GM12878 (cell line): Measurements from ENCODE around the gene CNKSR3. TPM values are rescaled to one million over a fixed set of nuclear protein-coding genes. Genes with fewer than 3 reads are reported as not detected.

Experiments
- ATAC-seq: fragments of 200-7000 bp; cut with Tn5 transposase; 3 replicates; pipeline ENCODE4 v1.9.1; 2020; ENCODE audit warnings: mild to moderate bottlenecking, moderate library complexity
- BruUV-seq: library from RNA; stranded (reverse); fragments of 400-500 nt; replicated peaks from 2 replicates; lab custom pipeline; 2021; lab: Mats Ljungman, UMichigan
- CTCF ChIA-PET: fragments of 300-600 bp; sonication (Branson Sonifier 250); formaldehyde crosslinking; extraction: SDS; loops from one replicate; lab custom pipeline; 2021; ENCODE audit warnings: inconsistent platforms; lab: Yijun Ruan, JAX
- POLR2A ChIA-PET: fragments of 350-600 bp; formaldehyde crosslinking; extraction: SDS; loops from one replicate; lab custom pipeline; 2021; ENCODE audit warnings: inconsistent platforms; lab: Charles Lee
- RAD21 ChIA-PET: fragments of 300-600 bp; sonication (Branson Sonifier 250); formaldehyde crosslinking; loops from one replicate; lab custom pipeline; 2023; ENCODE audit warnings: antibody characterized with exemption; ENCODE audit not compliant: unreplicated experiment; lab: Charles Lee
- SMC1A ChIA-PET: fragments of 300-600 bp; sonication (Branson Sonifier 250); formaldehyde crosslinking; loops from one replicate; lab custom pipeline; 2023; ENCODE audit not compliant: unreplicated experiment, uncharacterized antibody; lab: Charles Lee
- DNase-seq: peaks from one replicate; pipeline ENCODE4 v3.0.0-alpha.2; 2011; ENCODE audit warnings: low read depth, low spot score
- FAIRE-seq: peaks from 3 replicates; lab custom pipeline; 2011; peaks lifted over from hg19 to GRCh38; lab: Jason Lieb, UNC
- H2AFZ ChIP-seq: 2 replicates; pipeline ENCODE4 v1.6.0; 2011; ENCODE audit warnings: low read depth, low read length, control low read depth; ENCODE audit not compliant: control insufficient read depth
- H3K27ac ChIP-seq: 2 replicates; pipeline ENCODE4 v1.5.1; 2011; ENCODE audit warnings: control low read depth; ENCODE audit not compliant: control insufficient read depth, insufficient read depth
- H3K27me3 ChIP-seq, 2 experiments: replicated peaks in 1 of 2; 2 replicates each; pipeline versions ENCODE4 v1.6.0 to v1.6.1; 2011; ENCODE audit warnings: low read length in 1 of 2; ENCODE audit not compliant: control insufficient read depth in 2 of 2, insufficient read depth in 2 of 2
- H3K36me3 ChIP-seq, 2 experiments: 2 replicates each; pipeline ENCODE4 v1.5.1; 2011; ENCODE audit warnings: low read length in 1 of 2; ENCODE audit not compliant: control insufficient read depth in 2 of 2, insufficient read depth in 2 of 2
- H3K4me1 ChIP-seq: 2 replicates; pipeline ENCODE4 v1.6.1; 2011; ENCODE audit warnings: mild to moderate bottlenecking, low read length, moderate library complexity, mixed read lengths; ENCODE audit not compliant: control insufficient read depth, insufficient read depth
- H3K4me2 ChIP-seq: 2 replicates; pipeline ENCODE4 v1.6.0; 2011; ENCODE audit warnings: control low read depth; ENCODE audit not compliant: control insufficient read depth, insufficient read depth
- H3K4me3 ChIP-seq: fragments of 200-600 bp; sonication (generic); 2 replicates; pipeline ENCODE4 v1.5.1; 2016
- H3K79me2 ChIP-seq: 2 replicates; pipeline ENCODE4 v1.6.0; 2011; ENCODE audit warnings: low read length; ENCODE audit not compliant: control insufficient read depth, insufficient read depth
- H3K9ac ChIP-seq: 2 replicates; pipeline ENCODE4 v1.8.0; 2011; ENCODE audit warnings: low read length, control low read depth, mixed read lengths; ENCODE audit not compliant: control insufficient read depth, insufficient read depth
- H3K9me3 ChIP-seq: replicated peaks from 3 replicates; pipeline ENCODE4 v1.5.1; 2011; ENCODE audit warnings: mild to moderate bottlenecking, low read length; ENCODE audit not compliant: control insufficient read depth, insufficient read depth
- H4K20me1 ChIP-seq: 2 replicates; pipeline ENCODE4 v1.6.0; 2011; ENCODE audit not compliant: control insufficient read depth, insufficient read depth
- FOXK2 ChIP-seq: fragments of 450-650 bp; IDR thresholded peaks from 2 replicates; pipeline ENCODE4 v1.6.1; 2017; ENCODE audit warnings: mild to moderate bottlenecking, moderate library complexity
- GABPA ChIP-seq: IDR thresholded peaks from 2 replicates; pipeline ENCODE4 v1.6.1; 2014; ENCODE audit warnings: antibody characterized with exemption, low read depth, mild to moderate bottlenecking, inconsistent platforms
- MXI1 ChIP-seq: fragments of 150-350 bp; IDR thresholded peaks from 2 replicates; pipeline ENCODE4 v1.6.1; 2011; ENCODE audit warnings: low read depth, mild to moderate bottlenecking, inconsistent platforms, low read length, improper control_type of control experiment
- NRF1 ChIP-seq: conservative IDR thresholded peaks from 2 replicates; pipeline ENCODE4 v1.6.1; 2011; ENCODE audit warnings: mild to moderate bottlenecking, low read depth, low read length, improper control_type of control experiment
- RELB ChIP-seq: fragments of 450-650 bp; IDR thresholded peaks from 2 replicates; pipeline ENCODE4 v1.6.1; 2017; ENCODE audit warnings: low read depth, mild to moderate bottlenecking, moderate library complexity
- SREBF2 ChIP-seq: IDR thresholded peaks from 2 replicates; pipeline ENCODE4 v1.6.1; 2012; ENCODE audit warnings: mild to moderate bottlenecking, low read length
- ZNF687 ChIP-seq: fragments of 450-650 bp; IDR thresholded peaks from 2 replicates; pipeline ENCODE4 v1.6.1; 2017; ENCODE audit warnings: mild to moderate bottlenecking, moderate library complexity
- WGBS: methylation state at CpG from one replicate; pipeline ENCODE4 v1.1.6; 2016; ENCODE audit warnings: low lambda C conversion rate; ENCODE audit not compliant: insufficient replicate concordance, insufficient coverage; ENCODE audit errors: missing lambda C conversion rate; 5-methylcytosine and 5-hydroxymethylcytosine counted together
- in situ Hi-C: fragments of 300-500 bp; cut with MboI; formaldehyde crosslinking; loops from 9 replicates; pipeline ENCODE4 v1.14.3; 2018; ENCODE audit warnings: mixed read lengths
- intact Hi-C: fragments of 100-400 bp; cut with micrococcal nuclease; formaldehyde crosslinking; loops from one replicate; pipeline ENCODE4 v1.14.2; 2022; ENCODE audit not compliant: unreplicated experiment
- polyA plus RNA-seq, 11 experiments: library from polyadenylated mRNA; depleted of rRNA in 4 of 11; unstranded in 6 of 11; stranded (reverse) in 5 of 11; fragments of >200 nt; fragmentation: Nextera tagmentation in 4 of 11; fragmentation: Illumina TruSeq in 1 of 11; extraction: Ambion mirVana in 4 of 11; extraction: Trizol in 1 of 11; gene quantifications; 1 replicate in 1 of 11; 2 replicates in 10 of 11; pipeline versions ENCODE4 v1.2.1 to v1.2.3, GENCODE V29; 2011 to 2016; ENCODE audit warnings: inconsistent platforms in 2 of 11, missing spikeins in 2 of 11, low read depth in 1 of 11
- total RNA-seq, 4 experiments: library from RNA; depleted of rRNA in 3 of 4; stranded (reverse); fragments of >200 nt in 3 of 4; fragmentation: Illumina TruSeq in 1 of 4; extraction: Trizol in 1 of 4; gene quantifications; 2 replicates each; pipeline versions ENCODE4 v1.2.1 to v1.2.3, GENCODE V29; 2013 to 2021
- TF ChIP-seq, protein P1 (sequence below): fragments of 450-650 bp; IDR thresholded peaks from 2 replicates; pipeline ENCODE4 v1.6.1; 2018; ENCODE audit warnings: mild to moderate bottlenecking, low read depth, moderate library complexity; ENCODE audit not compliant: partially characterized antibody

CNKSR3 gene
- total and polyA plus RNA-seq, 10 of the 15 experiments (the other 5 are each of a cell fraction or from before 2014, with no cell fraction given), result under 0.01 to 0.48 (median 0.12) TPM; not detected in 2

GRCh38 chr6:154494592-154495311 is 15.7 kb downstream of the CNKSR3 start:
- BruUV-seq, result no TSS peak
- ChIA-PET CTCF (no interaction called here), POLR2A (interaction anchor here (0.6 kb wide), 2 partner anchors 125 to 404 kb away, joined by 3 to 5 read pairs; no protein-coding TSS in a partner anchor), RAD21 (interaction anchor here (0.6 kb wide), 2 partner anchors 521 to 1169 kb away, joined by 3 read pairs; no protein-coding TSS in a partner anchor), SMC1A (interaction anchor here (0.7 to 1.0 kb wide), 2 partner anchors 129 to 175 kb away, joined by 3 to 4 read pairs; no protein-coding TSS in a partner anchor)
- intact Hi-C loops (no loop called here), in situ Hi-C loops (no loop called here)
- Histone ChIP-seq H3K9ac (no peak overlapping the region), H3K36me3 (no peaks in the 10 kb centered on the region), H4K20me1 (no peaks in the 10 kb centered on the region), H3K79me2 (no peaks in the 10 kb centered on the region), H3K4me2 (no peak overlapping the region), H2AFZ (no peak overlapping the region), H3K4me1 (no peaks in the 10 kb centered on the region), H3K27ac (no peak overlapping the region), H3K27me3 (0 out of 4 replicates have a peak, but pooled peaks cover 0 to 1% of the 10 kb centered on the region in 2 experiments), H3K4me3 (no peak overlapping the region), H3K9me3 (no peaks in the 10 kb centered on the region)
- TF ChIP-seq ZNF687, result no peak
- no peak for TF ChIP-seq MXI1
- TF ChIP-seq GABPA, result no peak
- no peak for TF ChIP-seq FOXK2
- TF ChIP-seq, protein P1, sequence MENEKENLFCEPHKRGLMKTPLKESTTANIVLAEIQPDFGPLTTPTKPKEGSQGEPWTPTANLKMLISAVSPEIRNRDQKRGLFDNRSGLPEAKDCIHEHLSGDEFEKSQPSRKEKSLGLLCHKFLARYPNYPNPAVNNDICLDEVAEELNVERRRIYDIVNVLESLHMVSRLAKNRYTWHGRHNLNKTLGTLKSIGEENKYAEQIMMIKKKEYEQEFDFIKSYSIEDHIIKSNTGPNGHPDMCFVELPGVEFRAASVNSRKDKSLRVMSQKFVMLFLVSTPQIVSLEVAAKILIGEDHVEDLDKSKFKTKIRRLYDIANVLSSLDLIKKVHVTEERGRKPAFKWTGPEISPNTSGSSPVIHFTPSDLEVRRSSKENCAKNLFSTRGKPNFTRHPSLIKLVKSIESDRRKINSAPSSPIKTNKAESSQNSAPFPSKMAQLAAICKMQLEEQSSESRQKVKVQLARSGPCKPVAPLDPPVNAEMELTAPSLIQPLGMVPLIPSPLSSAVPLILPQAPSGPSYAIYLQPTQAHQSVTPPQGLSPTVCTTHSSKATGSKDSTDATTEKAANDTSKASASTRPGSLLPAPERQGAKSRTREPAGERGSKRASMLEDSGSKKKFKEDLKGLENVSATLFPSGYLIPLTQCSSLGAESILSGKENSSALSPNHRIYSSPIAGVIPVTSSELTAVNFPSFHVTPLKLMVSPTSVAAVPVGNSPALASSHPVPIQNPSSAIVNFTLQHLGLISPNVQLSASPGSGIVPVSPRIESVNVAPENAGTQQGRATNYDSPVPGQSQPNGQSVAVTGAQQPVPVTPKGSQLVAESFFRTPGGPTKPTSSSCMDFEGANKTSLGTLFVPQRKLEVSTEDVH, result no peak
- no peak for TF ChIP-seq SREBF2
- TF ChIP-seq RELB, result no peak
- no peak for TF ChIP-seq NRF1
- WGBS, result 51% methylated on average over 5 of the region's 5 CpGs
- ATAC-seq (no peak), FAIRE-seq (no peak), DNase-seq (no peak)
